RWPE1 (cell line): ENCODE results near the gene IFI16.
A peak's percentile ranks its signal among the peaks of the same experiment; 100 is the strongest.

Experiments used
- CTCF ChIA-PET: fragments of 350-600 bp; sonication (Branson Sonifier 250); formaldehyde crosslinking; extraction: SDS; loops from one replicate; lab custom pipeline; 2021; lab: Yijun Ruan, JAX
- POLR2A ChIA-PET: fragments of 400-600 bp; formaldehyde crosslinking; extraction: SDS; loops from one replicate; lab custom pipeline; 2020; ENCODE audit warnings: antibody characterized with exemption; ENCODE audit not compliant: low non-redundant PET; lab: Yijun Ruan, JAX
- DNase-seq: peaks from one replicate; pipeline ENCODE4 v3.0.0; 2012; ENCODE audit warnings: low spot score
- H3K27ac ChIP-seq: fragments of 450-650 bp; 2 replicates; pipeline ENCODE4 v1.5.1; 2017
- CTCF ChIP-seq: fragments of 450-650 bp; conservative IDR thresholded peaks from 2 replicates; pipeline ENCODE4 v1.5.1; 2017; ENCODE audit warnings: low read depth, mild to moderate bottlenecking

The IFI16 gene

GRCh38 chr1:158992787-158993312 lies 16.9 kb upstream of the IFI16 start:
- no peak for TF ChIP-seq CTCF
- CTCF ChIA-PET, result no interaction called here
- no peak for DNase-seq
- H3K27ac ChIP-seq, result no peak overlapping the region
- POLR2A ChIA-PET, result no interaction called here

GRCh38 chr1:158996998-158997397 lies 12.7 kb upstream of the IFI16 start:
- H3K27ac ChIP-seq, result no peak overlapping the region
- POLR2A ChIA-PET, result no interaction called here
- TF ChIP-seq CTCF, result no peak
- CTCF ChIA-PET, result no interaction called here
- no peak for DNase-seq

GRCh38 chr1:158998037-158998780 lies 11.5 kb upstream of the IFI16 start:
- ChIA-PET POLR2A (no interaction called here), CTCF (interaction anchor here (0.6 to 1.0 kb wide), 6 partner anchors 8 to 191 kb away, joined by 3 to 5 read pairs (median 4); partner anchors contain the start of gene IFI16)

GRCh38 chr1:158998781-158999161 lies 10.9 kb upstream of the IFI16 start:
- POLR2A ChIA-PET, result no interaction called here
- H3K27ac ChIP-seq, result no peak overlapping the region
- peak; percentile 82 for TF ChIP-seq CTCF
- peak; percentile 44 for DNase-seq
- CTCF ChIA-PET, result interaction anchor here (0.6 to 1.0 kb wide), 6 partner anchors 8 to 192 kb away, joined by 3 to 5 read pairs (median 4); partner anchors contain the start of gene IFI16

More at GRCh38 chr1:158998037-158998780, 11.5 kb upstream of the IFI16 start:
- no peak for TF ChIP-seq CTCF
- DNase-seq, result no peak
- no peak overlapping the region for H3K27ac ChIP-seq

GRCh38 chr1:158999316-159000069 lies 10.2 kb upstream of the IFI16 start:
- ChIA-PET POLR2A (no interaction called here), CTCF (no interaction called here)
- peak; percentile 26 for DNase-seq
- TF ChIP-seq CTCF, result no peak
- H3K27ac ChIP-seq, result peak overlapping the region; percentile 70

GRCh38 chr1:159000070-159000409 lies 9.7 kb upstream of the IFI16 start:
- peak overlapping the region; percentile 70 for H3K27ac ChIP-seq
- no peak for DNase-seq
- ChIA-PET POLR2A (no interaction called here), CTCF (no interaction called here)
- no peak for TF ChIP-seq CTCF
